Vagina (tissue), 2 donors: ENCODE measurements around the gene FGF2. TPM values are rescaled to one million over a fixed set of nuclear protein-coding genes. Genes with fewer than 3 reads are reported as not detected.

Experiments
- DNase-seq, 2 donors: peaks; one replicate each; pipeline ENCODE4 v3.0.0-alpha.2; 2017; ENCODE audit errors: extremely low spot score in 2 of 2
- H3K27ac ChIP-seq: fragments of 200-600 bp; sonication (generic); one replicate; pipeline ENCODE4 v1.5.1; 2019
- H3K27me3 ChIP-seq: fragments of 200-600 bp; sonication (generic); one replicate; pipeline ENCODE4 v1.5.1; 2019
- H3K36me3 ChIP-seq, 2 donors: fragments of 200-600 bp; sonication (generic); one replicate each; pipeline ENCODE4 v1.5.1; 2017 to 2019
- H3K4me1 ChIP-seq: fragments of 200-600 bp; sonication (generic); one replicate; pipeline ENCODE4 v1.5.1; 2019
- H3K4me3 ChIP-seq, 2 donors: fragments of 200-600 bp; sonication (generic); 1 replicate in 1 of 2; 2 replicates in 1 of 2; pipeline ENCODE4 v1.5.1; 2016 to 2019
- H3K9me3 ChIP-seq: fragments of 200-600 bp; sonication (generic); one replicate; pipeline ENCODE4 v1.5.1; 2019
- CTCF ChIP-seq, 3 experiments: fragments of 450-650 bp in 2 of 3; fragments of 200-600 bp in 1 of 3; sonication (generic) in 1 of 3; IDR thresholded peaks; one replicate each; pipeline ENCODE4 v1.5.1; 2017 to 2019; ENCODE audit warnings: antibody characterized with exemption in 3 of 3, mild to moderate bottlenecking in 2 of 3, moderate library complexity in 2 of 3
- POLR2A ChIP-seq, 2 donors: fragments of 450-650 bp; IDR thresholded peaks; one replicate each; pipeline ENCODE4 v1.6.1; 2017; ENCODE audit warnings: antibody characterized with exemption in 2 of 2, mild to moderate bottlenecking in 2 of 2, moderate library complexity in 2 of 2
- POLR2AphosphoS5 ChIP-seq, 2 donors: sonication (generic); formaldehyde crosslinking; IDR thresholded peaks; one replicate each; pipeline ENCODE4 v1.9.0; 2017; ENCODE audit warnings: antibody characterized with exemption in 2 of 2, mild to moderate bottlenecking in 2 of 2, low read depth in 1 of 2; ENCODE audit not compliant: insufficient read depth in 1 of 2
- intact Hi-C: fragments of 100-400 bp; cut with DNase I; formaldehyde crosslinking; loops from one replicate; pipeline ENCODE4 v1.15.1; 2023
- total RNA-seq: library from RNA; depleted of rRNA; stranded (reverse); fragments of >200 nt; gene quantifications from one replicate; pipeline ENCODE4 v1.2.3, GENCODE V29; 2016

Gene FGF2
- total RNA-seq, 1 donor from 2014 or later, result 12.0 TPM

- Histone ChIP-seq H3K9me3 (no peaks in the 10 kb centered on the region), H3K4me3 (no peak overlapping the region), H3K36me3 (no peaks in the 10 kb centered on the region), H3K27ac (no peak overlapping the region), H3K27me3 (no peaks in the 10 kb centered on the region), H3K4me1 (no peaks in the 10 kb centered on the region)
- intact Hi-C loops, result no loop called here
- DNase-seq, result no peak
- TF ChIP-seq CTCF (IDR thresholded peaks at IDR 0.05) (no peak), POLR2AphosphoS5 (IDR thresholded peaks at IDR 0.05; ENCODE audit: insufficient read depth in 1 of 2, low read depth in 1 of 2) (no peak), POLR2A (IDR thresholded peaks at IDR 0.05) (no peak)
Measured at GRCh38 chr4:122873821-122874593, 47.4 kb downstream of the FGF2 start.

- no peaks in the 10 kb centered on the region for H3K27me3 ChIP-seq
- H3K4me1 ChIP-seq, result no peaks in the 10 kb centered on the region
- H3K4me3 ChIP-seq, result no peak overlapping the region
- intact Hi-C loops, result no loop called here
- TF ChIP-seq CTCF (IDR thresholded peaks at IDR 0.05), result no peak
- TF ChIP-seq POLR2A (IDR thresholded peaks at IDR 0.05), result no peak
- TF ChIP-seq POLR2AphosphoS5 (IDR thresholded peaks at IDR 0.05; ENCODE audit: insufficient read depth in 1 of 2, low read depth in 1 of 2), result no peak
- H3K36me3 ChIP-seq, result no peaks in the 10 kb centered on the region
- DNase-seq, result no peak
- H3K27ac ChIP-seq, result no peak overlapping the region
- no peaks in the 10 kb centered on the region for H3K9me3 ChIP-seq
Measured at GRCh38 chr4:122875949-122876348, 49.3 kb downstream of the FGF2 start.

GRCh38 chr4:122876456-122876855 lies 49.8 kb downstream of the FGF2 start:
- intact Hi-C loops, result no loop called here
- DNase-seq, result no peak
- Histone ChIP-seq H3K4me3 (no peak overlapping the region), H3K4me1 (no peaks in the 10 kb centered on the region), H3K36me3 (no peaks in the 10 kb centered on the region), H3K27ac (no peak overlapping the region), H3K27me3 (no peaks in the 10 kb centered on the region), H3K9me3 (no peaks in the 10 kb centered on the region)
- TF ChIP-seq CTCF (IDR thresholded peaks at IDR 0.05) (no peak), POLR2AphosphoS5 (IDR thresholded peaks at IDR 0.05; ENCODE audit: insufficient read depth in 1 of 2, low read depth in 1 of 2) (no peak), POLR2A (IDR thresholded peaks at IDR 0.05) (no peak)

GRCh38 chr4:122879001-122879400 lies 52.4 kb downstream of the FGF2 start:
- TF ChIP-seq POLR2AphosphoS5 (IDR thresholded peaks at IDR 0.05; ENCODE audit: insufficient read depth in 1 of 2, low read depth in 1 of 2) (no peak), CTCF (IDR thresholded peaks at IDR 0.05) (no peak), POLR2A (IDR thresholded peaks at IDR 0.05) (no peak)
- Histone ChIP-seq H3K27ac (no peak overlapping the region), H3K9me3 (no peaks in the 10 kb centered on the region), H3K4me1 (no peaks in the 10 kb centered on the region), H3K27me3 (no peaks in the 10 kb centered on the region), H3K4me3 (no peak overlapping the region), H3K36me3 (no peaks in the 10 kb centered on the region)
- intact Hi-C loops, result no loop called here
- DNase-seq, result no peak
